ENCODE measurements around the gene S100A14.
"Not testable (repeated sequence)": the region's sequence is repeated elsewhere in the genome, so short reads cannot be mapped to it uniquely, and the experiment has no call there.

S100A14 gene

DNA sequence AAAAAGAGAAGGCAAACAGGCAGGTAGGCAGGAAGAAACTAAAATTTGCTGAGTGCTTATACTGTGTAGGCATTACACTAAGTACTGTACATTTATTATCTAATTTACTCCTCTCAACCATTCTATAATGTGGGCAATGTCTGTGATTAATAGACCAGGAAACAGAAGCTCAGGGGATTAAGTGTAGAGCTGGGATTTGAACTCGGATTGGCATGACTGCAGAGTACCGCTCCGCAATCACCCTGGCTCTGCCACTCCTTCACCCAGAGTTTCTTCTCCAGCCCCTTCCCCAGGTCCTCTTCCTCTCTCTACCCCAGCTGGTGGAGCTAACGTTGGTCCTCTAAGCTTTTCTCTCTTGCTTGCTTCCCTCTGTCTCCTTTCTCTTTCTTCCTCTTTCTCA lies 39.0 kb downstream of the S100A14 start:
- H3K4me1 ChIP-seq (ENCODE audit: control insufficient read depth in 1 of 2, insufficient read depth in 1 of 2, low read depth in 1 of 2, low read length in 1 of 2) = peaks cover 25 to 27% of the 10 kb centered on the region in 2 experiments
- H3K36me3 ChIP-seq = no peaks in the 10 kb centered on the region
- H3K27me3 ChIP-seq = peaks cover 23% of the 10 kb centered on the region
- TF ChIP-seq, protein P1, sequence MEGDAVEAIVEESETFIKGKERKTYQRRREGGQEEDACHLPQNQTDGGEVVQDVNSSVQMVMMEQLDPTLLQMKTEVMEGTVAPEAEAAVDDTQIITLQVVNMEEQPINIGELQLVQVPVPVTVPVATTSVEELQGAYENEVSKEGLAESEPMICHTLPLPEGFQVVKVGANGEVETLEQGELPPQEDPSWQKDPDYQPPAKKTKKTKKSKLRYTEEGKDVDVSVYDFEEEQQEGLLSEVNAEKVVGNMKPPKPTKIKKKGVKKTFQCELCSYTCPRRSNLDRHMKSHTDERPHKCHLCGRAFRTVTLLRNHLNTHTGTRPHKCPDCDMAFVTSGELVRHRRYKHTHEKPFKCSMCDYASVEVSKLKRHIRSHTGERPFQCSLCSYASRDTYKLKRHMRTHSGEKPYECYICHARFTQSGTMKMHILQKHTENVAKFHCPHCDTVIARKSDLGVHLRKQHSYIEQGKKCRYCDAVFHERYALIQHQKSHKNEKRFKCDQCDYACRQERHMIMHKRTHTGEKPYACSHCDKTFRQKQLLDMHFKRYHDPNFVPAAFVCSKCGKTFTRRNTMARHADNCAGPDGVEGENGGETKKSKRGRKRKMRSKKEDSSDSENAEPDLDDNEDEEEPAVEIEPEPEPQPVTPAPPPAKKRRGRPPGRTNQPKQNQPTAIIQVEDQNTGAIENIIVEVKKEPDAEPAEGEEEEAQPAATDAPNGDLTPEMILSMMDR (IDR thresholded peaks at IDR 0.05) = no peak
- H3K4me3 ChIP-seq (ENCODE audit: low read depth in 1 of 2, low read length in 1 of 2) = no peak overlapping the region
- H3K9me3 ChIP-seq = no peaks in the 10 kb centered on the region
- H3K27ac ChIP-seq = no peak overlapping the region

DNA sequence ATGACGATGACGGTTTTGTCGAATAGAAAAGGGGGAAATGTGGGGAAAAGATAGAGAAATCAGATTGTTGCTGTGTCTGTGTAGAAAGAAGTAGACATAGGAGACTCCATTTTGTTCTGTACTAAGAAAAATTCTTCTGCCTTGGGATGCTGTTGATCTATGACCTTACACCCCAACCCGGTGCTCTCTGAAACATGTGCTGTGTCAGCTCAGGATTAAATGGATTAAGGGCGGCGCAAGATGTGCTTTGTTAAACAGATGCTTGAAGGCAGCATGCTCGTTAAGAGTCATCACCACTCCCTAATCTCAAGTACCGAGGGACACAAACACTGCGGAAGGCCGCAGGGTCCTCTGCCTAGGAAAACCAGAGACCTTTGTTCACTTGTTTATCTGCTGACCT lies 40.6 kb downstream of the S100A14 start:
- H3K4me1 ChIP-seq (ENCODE audit: control insufficient read depth in 1 of 2, insufficient read depth in 1 of 2, low read depth in 1 of 2, low read length in 1 of 2) = peaks cover 34 to 35% of the 10 kb centered on the region in 2 experiments
- H3K36me3 ChIP-seq; H3K27ac ChIP-seq; H3K4me3 ChIP-seq (ENCODE audit: low read depth in 1 of 2, low read length in 1 of 2); H3K9me3 ChIP-seq: not testable (repeated sequence)
- H3K27me3 ChIP-seq = peaks cover 23% of the 10 kb centered on the region

- H3K27ac ChIP-seq; H3K4me3 ChIP-seq (ENCODE audit: low read depth in 1 of 2, low read length in 1 of 2); H3K36me3 ChIP-seq; H3K9me3 ChIP-seq: not testable (repeated sequence)
- H3K4me1 ChIP-seq (ENCODE audit: control insufficient read depth in 1 of 2, insufficient read depth in 1 of 2, low read depth in 1 of 2, low read length in 1 of 2) = peaks cover 34 to 35% of the 10 kb centered on the region in 2 experiments
- peaks cover 23% of the 10 kb centered on the region for H3K27me3 ChIP-seq
Observed at GRCh38 chr1:153575081-153575491, 41.0 kb downstream of the S100A14 start.

- Histone ChIP-seq H3K4me1 (ENCODE audit: control insufficient read depth in 1 of 2, insufficient read depth in 1 of 2, low read depth in 1 of 2, low read length in 1 of 2) (peaks cover 41% of the 10 kb centered on the region in 2 experiments), H3K27ac (peak overlapping the region; percentile 74), H3K27me3 (peaks cover 11% of the 10 kb centered on the region), H3K9me3 (no peaks in the 10 kb centered on the region), H3K4me3 (ENCODE audit: low read depth in 1 of 2, low read length in 1 of 2) (peak overlapping the region in 1 of 2 experiments; percentile 26), H3K36me3 (no peaks in the 10 kb centered on the region)
- TF ChIP-seq, protein P1 (IDR thresholded peaks at IDR 0.05) = no peak
Observed at GRCh38 chr1:153573351-153573750, 42.8 kb downstream of the S100A14 start.

GRCh38 chr1:153572569-153573015 lies 43.5 kb downstream of the S100A14 start:
- Histone ChIP-seq H3K36me3 (no peaks in the 10 kb centered on the region), H3K27me3 (peaks cover 3% of the 10 kb centered on the region), H3K27ac (peak overlapping the region; percentile 74), H3K4me1 (ENCODE audit: control insufficient read depth in 1 of 2, insufficient read depth in 1 of 2, low read depth in 1 of 2, low read length in 1 of 2) (peaks cover 49% of the 10 kb centered on the region in 2 experiments), H3K4me3 (ENCODE audit: low read depth in 1 of 2, low read length in 1 of 2) (no peak overlapping the region), H3K9me3 (no peaks in the 10 kb centered on the region)
- TF ChIP-seq, protein P1 (IDR thresholded peaks at IDR 0.05) = peak; percentile 28

DNA sequence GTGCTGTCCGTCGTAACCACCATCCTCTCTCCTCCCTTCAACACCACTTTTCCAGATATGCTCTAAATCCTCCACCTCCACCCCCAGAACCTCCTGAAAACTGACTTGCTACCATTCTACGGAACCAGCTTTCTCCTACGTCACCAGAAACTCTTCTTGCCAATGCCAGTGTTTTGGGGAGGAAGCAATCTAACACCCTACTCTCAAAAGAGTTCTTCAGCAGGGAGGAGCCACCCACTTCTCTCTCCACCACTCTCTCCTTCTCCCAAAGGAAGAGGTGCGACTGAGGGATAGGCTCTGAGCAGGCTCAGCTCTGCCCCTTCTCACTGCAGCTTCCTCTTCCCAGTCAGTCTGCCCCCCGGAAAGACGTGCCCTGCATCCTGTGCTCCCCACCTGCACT lies 44.4 kb downstream of the S100A14 start:
- peak overlapping the region; percentile 74 for H3K27ac ChIP-seq
- no peaks in the 10 kb centered on the region for H3K36me3 ChIP-seq
- H3K4me1 ChIP-seq (ENCODE audit: control insufficient read depth in 1 of 2, insufficient read depth in 1 of 2, low read depth in 1 of 2, low read length in 1 of 2) = peaks cover 51 to 53% of the 10 kb centered on the region in 2 experiments
- no peaks in the 10 kb centered on the region for H3K27me3 ChIP-seq
- TF ChIP-seq, protein P1 (IDR thresholded peaks at IDR 0.05) = no peak
- no peak overlapping the region for H3K4me3 ChIP-seq (ENCODE audit: low read depth in 1 of 2, low read length in 1 of 2)
- H3K9me3 ChIP-seq = no peaks in the 10 kb centered on the region

DNA sequence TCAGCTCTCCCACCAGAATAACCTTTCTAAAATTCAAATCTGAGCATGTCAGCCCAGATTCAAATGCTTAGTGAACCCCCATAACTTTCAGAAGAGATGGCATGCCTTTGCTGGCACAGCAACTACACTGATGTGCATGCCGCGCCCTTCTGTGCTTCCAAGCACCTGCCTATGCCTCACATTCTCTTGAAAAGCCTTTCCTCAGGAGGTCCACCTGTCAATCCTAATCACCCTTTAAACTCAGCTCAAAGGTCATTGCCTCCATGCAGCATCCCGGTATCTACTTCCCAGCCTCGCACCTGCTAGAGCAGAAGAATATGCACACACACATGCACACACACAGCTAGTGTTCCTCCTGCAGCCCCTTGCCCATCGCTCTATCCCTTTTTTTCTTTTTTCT lies 45.3 kb downstream of the S100A14 start:
- no peaks in the 10 kb centered on the region for H3K27me3 ChIP-seq
- H3K4me3 ChIP-seq (ENCODE audit: low read depth in 1 of 2, low read length in 1 of 2) = no peak overlapping the region
- H3K36me3 ChIP-seq = no peaks in the 10 kb centered on the region
- TF ChIP-seq, protein P1 (IDR thresholded peaks at IDR 0.05) = no peak
- H3K27ac ChIP-seq = no peak overlapping the region
- peaks cover 59 to 62% of the 10 kb centered on the region in 2 experiments for H3K4me1 ChIP-seq (ENCODE audit: control insufficient read depth in 1 of 2, insufficient read depth in 1 of 2, low read depth in 1 of 2, low read length in 1 of 2)
- H3K9me3 ChIP-seq = no peaks in the 10 kb centered on the region

Measured in neutrophil (primary cell).